Measurements from ENCODE around the gene KRT86. TPM values are rescaled to one million over a fixed set of nuclear protein-coding genes. Genes with fewer than 3 reads are reported as not detected.
"Not testable (repeated sequence)": the region's sequence is repeated elsewhere in the genome, so short reads cannot be mapped to it uniquely, and the experiment has no call there.

KRT86 gene
- total RNA-seq, 4 donors from 2014 or later: 3.6 TPM; not detected in 3

- DNase-seq: no peak
Measured at GRCh38 chr12:52296572-52297215, 22.2 kb downstream of the KRT86 start.

GRCh38 chr12:52298677-52299190 lies 24.3 kb downstream of the KRT86 start:
- no peaks in the 10 kb centered on the region for H3K9me3 ChIP-seq
- H3K4me1 ChIP-seq: no peaks in the 10 kb centered on the region
- H3K36me3 ChIP-seq: no peaks in the 10 kb centered on the region
- intact Hi-C loops (cut with DNase I; ENCODE audit: low total_unique reads) (no loop called here), in situ Hi-C loops (cut with MboI; ENCODE audit: low pct_ligation_motif_present in 1 of 4, low pct_unique_long_range_greater_than_20kb in 1 of 4, low sequenced_read_pairs in 3 of 4) (no loop called here)
- H3K27ac ChIP-seq: no peak overlapping the region
- peaks cover 9% of the 10 kb centered on the region for H3K27me3 ChIP-seq
- TF ChIP-seq CTCF (IDR thresholded peaks at IDR 0.05) (no peak), EP300 (IDR thresholded peaks at IDR 0.05; ENCODE audit: low read depth) (no peak), POLR2A (IDR thresholded peaks at IDR 0.05) (no peak), POLR2AphosphoS5 (IDR thresholded peaks at IDR 0.05) (no peak)
- WGBS, 2 donors (ENCODE audit: low coverage in 1 of 2): 51 to 53% methylated on average over 4 of the region's 4 CpGs
- H3K4me3 ChIP-seq: no peak overlapping the region
- DNase-seq: no peak

More at GRCh38 chr12:52296572-52297215, 22.2 kb downstream of the KRT86 start:
- 88% methylated on average over 5 of the region's 5 CpGs; no CpG with 5 or more reads in 1 of the 2 donors for WGBS, 2 donors (ENCODE audit: low coverage in 1 of 2)
- Histone ChIP-seq H3K27me3 (peaks cover 14% of the 10 kb centered on the region), H3K36me3 (no peaks in the 10 kb centered on the region), H3K27ac (no peak overlapping the region), H3K9me3 (no peaks in the 10 kb centered on the region), H3K4me3 (no peak overlapping the region), H3K4me1 (no peaks in the 10 kb centered on the region)
- TF ChIP-seq POLR2A (IDR thresholded peaks at IDR 0.05) (no peak), EP300 (IDR thresholded peaks at IDR 0.05; ENCODE audit: low read depth) (no peak), POLR2AphosphoS5 (IDR thresholded peaks at IDR 0.05) (no peak), CTCF (IDR thresholded peaks at IDR 0.05) (no peak)
- intact Hi-C loops (cut with DNase I; ENCODE audit: low total_unique reads) (no loop called here), in situ Hi-C loops (cut with MboI; ENCODE audit: low pct_ligation_motif_present in 1 of 4, low pct_unique_long_range_greater_than_20kb in 1 of 4, low sequenced_read_pairs in 3 of 4) (no loop called here)

- DNase-seq: no peak
- H3K4me1 ChIP-seq: no peaks in the 10 kb centered on the region
- in situ Hi-C loops (cut with MboI; ENCODE audit: low pct_ligation_motif_present in 1 of 4, low pct_unique_long_range_greater_than_20kb in 1 of 4, low sequenced_read_pairs in 3 of 4) (no loop called here), intact Hi-C loops (cut with DNase I; ENCODE audit: low total_unique reads) (no loop called here)
- 72 to 76% methylated on average over 6 to 14 of the region's 14 CpGs for WGBS, 2 donors (ENCODE audit: low coverage in 1 of 2)
- TF ChIP-seq CTCF (IDR thresholded peaks at IDR 0.05) (no peak), EP300 (IDR thresholded peaks at IDR 0.05; ENCODE audit: low read depth) (no peak), POLR2A (IDR thresholded peaks at IDR 0.05) (no peak), POLR2AphosphoS5 (IDR thresholded peaks at IDR 0.05) (no peak)
- no peak overlapping the region for H3K4me3 ChIP-seq
- H3K27ac ChIP-seq: no peak overlapping the region
- peaks cover 9% of the 10 kb centered on the region for H3K27me3 ChIP-seq
- H3K36me3 ChIP-seq: no peaks in the 10 kb centered on the region
- no peaks in the 10 kb centered on the region for H3K9me3 ChIP-seq
Measured at GRCh38 chr12:52300796-52301691, 26.6 kb downstream of the KRT86 start.

- intact Hi-C loops (cut with DNase I; ENCODE audit: low total_unique reads); H3K27ac ChIP-seq; H3K4me1 ChIP-seq; H3K4me3 ChIP-seq; H3K9me3 ChIP-seq; H3K36me3 ChIP-seq; in situ Hi-C loops (cut with MboI; ENCODE audit: low pct_ligation_motif_present in 1 of 4, low pct_unique_long_range_greater_than_20kb in 1 of 4, low sequenced_read_pairs in 3 of 4); DNase-seq: not testable (repeated sequence)
- 87% methylated on average over 22 of the region's 31 CpGs; no CpG with 5 or more reads in 1 of the 2 donors for WGBS, 2 donors (ENCODE audit: low coverage in 1 of 2)
- peaks cover 11% of the 10 kb centered on the region for H3K27me3 ChIP-seq
Measured at GRCh38 chr12:52301721-52302120, 27.3 kb downstream of the KRT86 start.

GRCh38 chr12:52302242-52302914 lies 27.9 kb downstream of the KRT86 start:
- H3K9me3 ChIP-seq; intact Hi-C loops (cut with DNase I; ENCODE audit: low total_unique reads); in situ Hi-C loops (cut with MboI; ENCODE audit: low pct_ligation_motif_present in 1 of 4, low pct_unique_long_range_greater_than_20kb in 1 of 4, low sequenced_read_pairs in 3 of 4); H3K4me3 ChIP-seq; H3K27ac ChIP-seq; DNase-seq; H3K36me3 ChIP-seq; H3K4me1 ChIP-seq: not testable (repeated sequence)
- no CpG with 5 or more reads among the region's 5 CpGs for WGBS, 2 donors (ENCODE audit: low coverage in 1 of 2)
- peaks cover 16% of the 10 kb centered on the region for H3K27me3 ChIP-seq

GRCh38 chr12:52304941-52305411 lies 30.5 kb downstream of the KRT86 start:
- H3K4me3 ChIP-seq; intact Hi-C loops (cut with DNase I; ENCODE audit: low total_unique reads); H3K27ac ChIP-seq; DNase-seq; in situ Hi-C loops (cut with MboI; ENCODE audit: low pct_ligation_motif_present in 1 of 4, low pct_unique_long_range_greater_than_20kb in 1 of 4, low sequenced_read_pairs in 3 of 4); H3K36me3 ChIP-seq; H3K9me3 ChIP-seq: not testable (repeated sequence)
- H3K4me1 ChIP-seq: peaks cover 0 to 12% (median 10%) of the 10 kb centered on the region in 4 donors
- WGBS, 2 donors (ENCODE audit: low coverage in 1 of 2): 83% methylated on average over 13 of the region's 15 CpGs; no CpG with 5 or more reads in 1 of the 2 donors
- H3K27me3 ChIP-seq: peaks cover 32% of the 10 kb centered on the region

Data from transverse colon (tissue), 4 donors.